GM21825 (cell line): ENCODE measurements around the gene SLC13A5.

Experiments used
- ATAC-seq: cut with Tn5 transposase; IDR thresholded peaks from one replicate; pipeline ENCODE4 v1.9.1; 2021; ENCODE audit warnings: mild to moderate bottlenecking, moderate library complexity; ENCODE audit not compliant: unreplicated experiment

The SLC13A5 gene

DNA sequence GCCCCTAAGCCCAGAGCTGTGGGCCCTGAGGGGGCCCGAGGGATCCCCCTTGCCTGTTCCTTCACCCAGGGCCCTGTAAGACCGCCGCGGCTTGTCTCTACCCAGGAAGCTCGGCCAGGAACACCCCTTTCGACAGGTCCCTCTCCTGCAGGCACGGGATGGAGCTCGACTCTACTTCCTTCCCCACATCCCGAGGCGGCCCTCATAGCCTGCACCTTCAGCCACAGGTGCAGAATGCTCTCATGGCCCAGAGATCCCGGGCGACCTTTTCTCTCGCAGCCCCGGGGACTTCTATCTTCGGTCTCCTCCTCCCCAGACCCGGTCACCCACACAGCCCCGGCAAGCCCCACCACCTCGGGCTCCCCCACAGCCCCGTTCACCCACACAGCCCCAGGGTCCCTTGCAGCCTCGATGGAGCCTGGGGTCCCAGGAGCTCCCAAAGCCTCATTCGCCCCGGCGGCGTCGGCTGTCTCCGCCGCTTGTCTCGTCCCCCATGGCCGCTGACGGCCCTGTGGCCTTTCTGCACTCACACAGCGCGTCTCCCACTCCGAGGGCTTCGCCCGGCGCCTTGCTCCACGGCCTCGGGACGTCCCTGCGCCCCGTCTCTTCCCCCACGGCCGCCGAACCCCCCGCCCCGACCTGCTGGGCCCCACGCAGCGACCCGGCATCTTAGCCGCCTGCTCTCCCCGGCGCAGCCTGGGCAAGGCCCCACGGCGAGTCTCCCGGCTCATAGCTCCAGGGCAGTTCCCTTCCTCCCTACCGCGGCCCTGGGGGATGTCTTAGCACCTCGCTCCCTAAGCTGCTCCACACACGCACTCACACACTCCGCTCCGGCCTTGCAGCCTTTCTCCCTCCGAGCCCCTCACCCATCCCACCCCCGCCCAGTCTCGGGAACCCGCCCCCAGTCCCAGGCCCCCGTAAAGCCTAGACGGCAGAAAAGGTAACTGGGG is 73.3 kb downstream of the SLC13A5 start:
- ATAC-seq = no peak

DNA sequence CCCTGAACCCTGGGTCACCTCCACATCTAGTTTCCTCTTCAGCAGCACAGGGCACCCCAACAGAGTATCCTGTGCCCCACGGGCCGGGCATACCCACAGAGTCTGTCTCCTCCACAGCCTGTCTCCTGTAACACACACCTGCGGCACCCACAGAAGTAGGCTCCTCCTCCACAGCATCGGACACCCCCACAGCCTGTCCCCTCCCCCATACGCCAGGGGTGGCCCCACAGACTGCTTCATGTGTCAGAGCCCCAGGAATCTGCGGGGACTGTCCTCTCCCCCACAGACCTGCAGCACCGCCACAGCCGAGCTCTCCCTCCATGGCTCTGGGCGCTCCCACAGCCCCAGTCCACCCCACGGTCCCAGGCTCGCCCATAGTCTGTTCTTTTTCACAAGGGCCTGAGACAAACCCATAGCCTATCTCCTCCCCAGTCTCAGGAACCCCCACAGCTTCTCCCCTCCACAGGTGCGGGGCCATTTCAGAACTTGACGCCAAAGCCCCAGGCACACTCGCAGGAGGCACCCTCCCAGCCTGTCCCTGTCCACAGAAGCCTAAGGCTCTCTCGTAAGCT is 74.1 kb downstream of the SLC13A5 start:
- ATAC-seq = no peak

DNA sequence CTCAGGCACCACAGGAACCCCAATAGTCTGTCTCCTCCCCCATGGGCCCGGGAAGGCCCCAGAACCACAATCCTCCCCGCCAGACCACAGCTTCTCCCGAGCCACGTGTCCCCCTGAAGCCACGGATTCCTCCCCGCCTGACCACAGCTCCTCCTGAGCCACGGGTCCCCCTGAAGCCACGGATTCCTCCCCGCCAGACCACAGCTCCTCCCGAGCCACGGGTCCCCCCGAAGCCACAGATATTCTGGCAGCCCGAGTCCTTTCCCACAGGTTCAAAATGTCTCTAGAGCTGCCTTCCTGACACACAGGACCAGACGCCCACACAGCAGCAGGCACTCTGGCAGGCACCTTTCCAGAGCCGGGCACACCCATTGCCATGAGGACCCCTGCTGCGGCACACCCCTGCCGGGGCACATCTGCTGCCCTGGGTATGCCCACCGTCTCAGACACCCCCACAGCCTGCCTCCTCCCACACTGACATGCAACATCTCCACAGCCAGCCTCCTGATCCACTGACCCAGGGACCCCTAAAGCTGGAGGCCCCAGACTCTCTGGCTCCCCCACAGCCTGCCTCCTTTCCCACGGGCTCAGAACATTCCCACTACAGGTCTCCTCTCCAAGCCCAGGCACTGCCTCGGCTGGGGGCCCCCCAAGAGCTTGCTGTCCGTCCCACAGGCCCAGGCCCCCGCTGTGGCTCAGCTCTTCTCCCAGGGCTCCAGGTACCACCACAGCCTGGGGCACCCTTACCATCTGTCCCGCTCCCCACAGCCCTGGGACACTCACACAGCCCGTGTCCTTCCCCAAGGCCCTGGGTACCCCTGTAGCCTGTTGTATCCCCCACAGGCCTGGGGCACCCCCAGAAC is 74.9 kb downstream of the SLC13A5 start:
- ATAC-seq = no peak

DNA sequence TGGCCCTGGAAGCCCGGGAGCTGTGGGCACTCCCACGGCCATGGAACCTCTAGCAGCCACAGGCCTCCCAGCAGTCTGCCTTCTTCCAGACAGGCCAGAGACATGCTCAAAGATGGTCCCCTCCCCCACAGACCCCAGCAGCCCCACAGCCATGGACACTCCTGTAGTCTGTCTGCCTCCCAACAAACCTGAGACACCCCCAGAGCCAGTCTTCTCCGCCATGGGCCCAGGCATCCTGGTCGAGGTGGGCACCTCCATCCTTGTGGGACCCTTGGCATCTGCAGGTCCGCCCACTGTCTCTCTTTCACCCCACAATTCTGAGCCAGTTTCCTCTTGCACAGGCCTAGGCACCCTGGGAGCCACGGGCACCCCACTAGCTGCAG is 75.7 kb downstream of the SLC13A5 start:
- ATAC-seq = no peak

DNA sequence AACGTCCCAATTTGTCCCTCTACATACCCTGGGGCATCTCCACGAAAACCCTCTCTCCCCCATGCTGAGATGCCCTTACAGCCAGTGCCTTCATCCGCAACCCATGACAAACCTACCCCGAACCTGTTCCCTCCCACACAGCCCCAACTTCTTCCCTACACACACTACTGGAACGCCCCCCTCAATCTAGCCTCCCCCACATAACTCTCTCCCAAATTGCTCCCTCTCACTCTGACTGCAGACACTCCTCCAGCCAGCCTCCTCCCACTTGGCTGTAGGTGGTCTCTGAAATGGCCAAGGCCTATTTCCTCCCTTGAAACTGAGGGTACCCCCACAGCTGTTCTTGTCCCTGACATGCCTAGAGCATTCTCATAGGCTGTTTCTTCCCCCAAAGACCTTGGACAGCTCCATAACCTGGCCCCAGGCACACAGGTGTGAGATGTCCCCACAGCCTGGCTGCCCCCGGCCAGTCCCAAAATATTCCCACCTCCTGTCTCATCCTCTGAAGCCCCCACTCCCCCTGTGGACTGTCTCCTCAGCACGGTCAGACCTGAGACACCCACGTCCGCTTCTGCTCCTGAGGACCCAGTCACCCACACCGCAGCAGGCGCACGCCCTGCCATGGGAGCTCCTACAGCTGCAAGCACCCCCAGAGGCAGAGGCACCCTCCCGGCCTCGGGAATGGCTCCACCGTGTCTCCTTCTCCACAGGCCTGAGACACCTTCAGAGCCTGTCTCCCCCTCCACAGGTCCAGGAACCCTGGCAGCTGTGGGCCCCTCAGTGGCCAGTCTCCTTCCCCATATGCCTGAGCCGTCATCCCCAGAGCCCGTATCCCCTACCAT is 76.3 kb downstream of the SLC13A5 start:
- no peak for ATAC-seq

DNA sequence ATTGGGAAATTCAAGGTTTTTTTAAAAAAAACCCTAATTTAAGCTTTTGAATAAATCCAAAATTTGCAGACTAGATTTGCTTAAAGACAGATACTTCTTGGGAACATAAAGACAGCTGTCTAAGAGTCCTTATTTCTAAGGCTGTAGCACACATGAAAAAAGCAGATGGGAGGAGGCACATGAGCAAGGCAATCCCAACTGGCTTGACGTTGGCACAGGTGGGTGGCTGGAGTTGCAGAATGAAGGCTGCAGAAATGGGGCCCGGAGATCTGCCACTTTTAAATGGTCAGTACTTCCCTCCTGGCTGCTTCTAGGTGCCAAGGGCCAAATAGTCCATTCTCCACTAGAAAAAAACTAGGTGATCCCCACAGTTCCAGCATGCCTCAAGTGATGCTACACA is 77.1 kb downstream of the SLC13A5 start:
- no peak for ATAC-seq
